Cardiac muscle cell (in vitro differentiated cells and primary cell): ENCODE measurements around the gene CUBN. TPM values are rescaled to one million over a fixed set of nuclear protein-coding genes. Genes with fewer than 3 reads are reported as not detected.

Source experiments
- DNase-seq, 2 donors: peaks; one replicate each; pipeline versions ENCODE4 v3.0.0 to v3.0.0-alpha.2; 2010 to 2017; ENCODE audit warnings: low read depth in 1 of 2, low spot score in 1 of 2
- H3K27ac ChIP-seq: fragments of 200-600 bp; sonication (generic); 2 replicates; pipeline ENCODE4 v1.5.1; 2016
- H3K27me3 ChIP-seq: fragments of 200-600 bp; sonication (generic); 2 replicates; pipeline ENCODE4 v1.6.0; 2016; ENCODE audit warnings: control low read depth
- H3K36me3 ChIP-seq: fragments of 200-600 bp; sonication (generic); 2 replicates; pipeline ENCODE4 v1.5.1; 2016; ENCODE audit warnings: control low read depth
- H3K4me1 ChIP-seq: fragments of 200-600 bp; sonication (generic); 2 replicates; pipeline ENCODE4 v1.8.1; 2017; ENCODE audit warnings: low read depth, mild to moderate bottlenecking, mixed run types
- H3K4me3 ChIP-seq: fragments of 200-600 bp; sonication (generic); 2 replicates; pipeline ENCODE4 v1.5.1; 2016; ENCODE audit warnings: mild to moderate bottlenecking
- H3K9me3 ChIP-seq: fragments of 200-600 bp; sonication (generic); 2 replicates; pipeline ENCODE4 v1.5.1; 2017; ENCODE audit warnings: low read depth, mild to moderate bottlenecking, control low read depth
- polyA plus RNA-seq: library from polyadenylated mRNA; unstranded; fragments of >200 nt; fragmentation: Nextera tagmentation; extraction: Ambion mirVana; gene quantifications from 2 replicates; pipeline ENCODE4 v1.2.1, GENCODE V29; 2016
- total RNA-seq: library from RNA; depleted of rRNA; stranded (reverse); fragments of >200 nt; gene quantifications from 2 replicates; pipeline ENCODE4 v1.2.3, GENCODE V29; 2016
- TF ChIP-seq, protein P1 (sequence below): IDR thresholded peaks from 2 replicates; pipeline ENCODE4 v1.5.1; 2012; ENCODE audit warnings: low read depth, mild to moderate bottlenecking, low read length

The CUBN gene
- total and polyA plus RNA-seq, 2 experiments from 2014 or later, result 0.79 to 2.7 TPM

DNA sequence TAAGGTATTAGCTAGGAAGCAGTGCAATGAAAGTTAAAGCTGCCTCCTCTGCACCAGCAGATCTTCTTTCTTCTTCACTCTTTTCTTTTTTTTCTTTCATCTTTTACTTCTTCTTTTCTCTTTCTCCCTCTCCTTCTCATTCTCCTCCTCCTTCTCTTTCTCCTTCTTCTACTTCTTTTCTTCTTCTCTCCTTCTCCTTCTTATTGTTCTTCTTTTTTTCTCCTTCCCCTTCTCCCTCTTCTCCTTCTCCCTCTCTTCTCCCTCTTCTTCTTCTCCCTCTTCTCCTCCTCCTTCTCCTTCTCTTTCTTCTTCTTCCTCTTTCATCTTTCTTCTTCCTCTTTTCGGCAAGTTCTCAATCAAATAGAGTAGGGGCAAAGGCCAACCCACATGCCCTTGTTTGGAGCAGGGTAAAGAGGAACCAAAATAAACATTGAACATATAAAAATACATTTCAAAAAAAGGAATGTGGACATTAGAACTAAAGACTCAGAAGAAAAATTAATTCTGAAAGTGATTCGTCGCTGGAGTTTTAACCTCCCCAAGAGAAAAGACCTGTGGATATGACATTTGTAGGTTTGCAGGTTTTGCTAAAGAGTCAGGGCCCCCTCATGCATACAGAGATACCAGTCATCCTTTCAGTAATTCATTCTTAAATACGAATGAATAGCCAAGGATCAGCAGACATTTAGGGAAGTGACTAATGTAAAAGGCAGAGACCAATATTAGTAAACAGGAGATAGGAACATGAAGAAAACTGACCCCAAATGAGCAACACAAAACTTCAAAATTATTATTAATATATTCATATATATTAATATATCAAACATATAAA, 219.4 kb downstream of the CUBN start:
- no peaks in the 10 kb centered on the region for H3K36me3 ChIP-seq
- H3K27ac ChIP-seq, result no peak overlapping the region
- DNase-seq, result no peak
- H3K4me3 ChIP-seq, result no peak overlapping the region
- no peaks in the 10 kb centered on the region for H3K27me3 ChIP-seq
- TF ChIP-seq, protein P1, sequence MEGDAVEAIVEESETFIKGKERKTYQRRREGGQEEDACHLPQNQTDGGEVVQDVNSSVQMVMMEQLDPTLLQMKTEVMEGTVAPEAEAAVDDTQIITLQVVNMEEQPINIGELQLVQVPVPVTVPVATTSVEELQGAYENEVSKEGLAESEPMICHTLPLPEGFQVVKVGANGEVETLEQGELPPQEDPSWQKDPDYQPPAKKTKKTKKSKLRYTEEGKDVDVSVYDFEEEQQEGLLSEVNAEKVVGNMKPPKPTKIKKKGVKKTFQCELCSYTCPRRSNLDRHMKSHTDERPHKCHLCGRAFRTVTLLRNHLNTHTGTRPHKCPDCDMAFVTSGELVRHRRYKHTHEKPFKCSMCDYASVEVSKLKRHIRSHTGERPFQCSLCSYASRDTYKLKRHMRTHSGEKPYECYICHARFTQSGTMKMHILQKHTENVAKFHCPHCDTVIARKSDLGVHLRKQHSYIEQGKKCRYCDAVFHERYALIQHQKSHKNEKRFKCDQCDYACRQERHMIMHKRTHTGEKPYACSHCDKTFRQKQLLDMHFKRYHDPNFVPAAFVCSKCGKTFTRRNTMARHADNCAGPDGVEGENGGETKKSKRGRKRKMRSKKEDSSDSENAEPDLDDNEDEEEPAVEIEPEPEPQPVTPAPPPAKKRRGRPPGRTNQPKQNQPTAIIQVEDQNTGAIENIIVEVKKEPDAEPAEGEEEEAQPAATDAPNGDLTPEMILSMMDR, result no peak
- no peaks in the 10 kb centered on the region for H3K4me1 ChIP-seq
- H3K9me3 ChIP-seq, result no peaks in the 10 kb centered on the region

DNA sequence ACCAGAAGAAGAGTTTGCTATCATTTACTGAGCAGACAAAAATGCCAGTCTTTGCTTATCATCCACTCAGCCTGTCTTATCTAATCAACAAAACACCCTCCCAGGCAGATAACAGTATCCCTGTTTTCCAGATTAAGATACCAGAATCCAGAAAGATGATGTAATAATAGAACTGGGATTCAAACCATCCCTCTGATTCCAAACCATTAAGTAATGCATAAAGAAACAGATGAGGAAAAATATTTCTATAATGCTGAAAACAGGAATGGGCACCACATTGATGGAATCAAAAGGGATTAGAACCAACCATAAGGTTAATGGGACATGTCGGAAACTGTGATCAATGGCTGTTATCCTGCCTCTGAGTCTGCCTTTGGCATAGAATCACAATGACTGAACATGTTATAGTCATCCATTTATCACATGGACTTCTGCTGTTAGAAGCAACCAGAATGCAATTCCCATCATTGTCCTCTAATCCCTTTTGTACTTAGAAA, 220.3 kb downstream of the CUBN start:
- Histone ChIP-seq H3K4me1 (no peaks in the 10 kb centered on the region), H3K27me3 (no peaks in the 10 kb centered on the region), H3K4me3 (no peak overlapping the region), H3K27ac (no peak overlapping the region), H3K36me3 (no peaks in the 10 kb centered on the region), H3K9me3 (no peaks in the 10 kb centered on the region)
- DNase-seq, result peak in 1 of 2 donors; percentile 19
- TF ChIP-seq, protein P1, result no peak

DNA sequence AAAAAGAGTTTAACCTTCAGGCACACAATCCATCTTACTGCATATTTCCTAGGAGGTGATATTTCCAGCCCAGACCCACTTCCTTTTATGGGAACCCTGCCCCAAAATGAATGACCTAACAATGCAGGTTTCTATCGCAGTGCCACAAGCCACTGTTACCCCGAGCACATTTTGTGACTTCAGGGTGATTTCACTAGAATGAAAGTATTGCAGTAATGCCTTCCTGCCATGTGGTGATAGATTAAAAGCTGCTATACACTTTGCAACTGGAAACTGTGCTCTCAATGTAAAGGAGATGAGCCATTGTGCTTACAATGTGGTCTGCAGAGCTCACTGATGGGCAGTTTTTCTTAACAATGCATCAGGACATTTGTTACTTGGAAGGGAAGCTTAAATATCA, 221.9 kb downstream of the CUBN start:
- no peak overlapping the region for H3K27ac ChIP-seq
- no peaks in the 10 kb centered on the region for H3K4me1 ChIP-seq
- H3K4me3 ChIP-seq, result no peak overlapping the region
- no peak for DNase-seq
- H3K27me3 ChIP-seq, result no peaks in the 10 kb centered on the region
- TF ChIP-seq, protein P1, result no peak
- no peaks in the 10 kb centered on the region for H3K36me3 ChIP-seq
- no peaks in the 10 kb centered on the region for H3K9me3 ChIP-seq

DNA sequence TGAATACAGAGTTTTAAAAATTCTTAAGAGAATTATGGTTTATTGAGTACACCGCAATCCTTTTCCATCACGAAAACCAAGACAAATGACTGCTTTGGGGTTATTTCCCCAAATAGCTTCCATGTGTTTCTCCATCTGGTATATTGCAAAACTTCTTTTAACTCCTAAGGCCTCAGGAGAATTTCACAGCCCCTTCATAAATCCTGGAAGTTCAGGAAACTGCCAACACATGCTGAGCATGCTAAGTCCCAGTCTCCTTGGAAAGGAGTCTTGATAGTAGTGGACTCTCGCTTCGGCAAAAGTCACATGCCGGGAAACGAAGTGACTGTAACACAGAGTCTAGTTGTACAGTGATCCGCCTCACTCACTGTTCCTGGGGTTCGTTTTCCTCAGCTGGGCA, 224.3 kb downstream of the CUBN start:
- H3K36me3 ChIP-seq, result no peaks in the 10 kb centered on the region
- TF ChIP-seq, protein P1, result no peak
- H3K4me3 ChIP-seq, result no peak overlapping the region
- H3K27me3 ChIP-seq, result no peaks in the 10 kb centered on the region
- no peaks in the 10 kb centered on the region for H3K9me3 ChIP-seq
- DNase-seq, result peak in 1 of 2 donors; percentile 58
- no peaks in the 10 kb centered on the region for H3K4me1 ChIP-seq
- H3K27ac ChIP-seq, result no peak overlapping the region

DNA sequence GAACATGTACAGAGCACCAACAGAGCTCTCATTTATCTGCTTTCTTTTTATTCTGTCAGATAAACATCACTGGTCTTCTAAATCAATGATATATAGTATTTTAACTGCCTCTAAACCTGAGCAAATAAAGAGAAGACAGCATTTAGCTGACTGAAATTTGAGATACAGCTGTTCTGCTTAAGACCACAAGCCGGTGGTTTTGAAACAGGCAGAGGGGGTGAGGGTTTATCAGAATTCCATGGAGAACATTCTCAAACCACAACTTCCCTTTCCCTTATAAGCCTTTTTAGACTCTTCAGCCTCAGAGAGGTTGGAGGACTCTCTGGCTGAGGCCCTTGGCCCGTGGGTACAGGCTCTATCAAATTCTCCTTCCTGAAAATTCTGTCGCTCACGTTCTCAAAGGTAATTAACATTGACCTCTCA, 225.0 kb downstream of the CUBN start:
- Histone ChIP-seq H3K27ac (no peak overlapping the region), H3K4me1 (no peaks in the 10 kb centered on the region), H3K36me3 (no peaks in the 10 kb centered on the region), H3K9me3 (no peaks in the 10 kb centered on the region), H3K4me3 (no peak overlapping the region), H3K27me3 (no peaks in the 10 kb centered on the region)
- DNase-seq, result peak in 1 of 2 donors; percentile 93
- TF ChIP-seq, protein P1, result no peak
